ENCODE results near the gene TSPEAR. TPM values are rescaled to one million over a fixed set of nuclear protein-coding genes. Genes with fewer than 3 reads are reported as not detected.

The TSPEAR gene
- total and polyA plus RNA-seq, 2 donors (not counting 1 experiment from before 2014, with no cell fraction given) = not detected

- no peak overlapping the region for H2AFZ ChIP-seq (ENCODE audit: insufficient read depth, low read depth, low read length, poor library complexity, severe bottlenecking)
- H3K4me1 ChIP-seq (ENCODE audit: control insufficient read depth in 2 of 2, insufficient read depth in 2 of 2, low read length in 2 of 2) = no peaks in the 10 kb centered on the region
- no peak overlapping the region for H3K4me3 ChIP-seq (ENCODE audit: control extremely low read depth in 1 of 5, extremely low read depth in 1 of 5, insufficient read depth in 1 of 5, low read depth in 2 of 5, low read length in 4 of 5)
- H4K20me1 ChIP-seq (ENCODE audit: control insufficient read depth, insufficient read depth, low read length, poor library complexity, severe bottlenecking) = no peaks in the 10 kb centered on the region
- Mint-ChIP-seq H3K27me3 (peaks cover 22% of the 10 kb centered on the region), H3K27ac (no peak overlapping the region), H3K9me3 (ENCODE audit: insufficient read depth) (no peaks in the 10 kb centered on the region), H3K4me1 (no peaks in the 10 kb centered on the region), H3K4me3 (no peak overlapping the region)
- H3K79me2 ChIP-seq (ENCODE audit: control insufficient read depth, insufficient read depth, low read length) = no peaks in the 10 kb centered on the region
- intact Hi-C loops (cut with micrococcal nuclease) = no loop called here
- 72% methylated on average over 9 of the region's 9 CpGs for WGBS (ENCODE audit: insufficient coverage)
- no peak for TF ChIP-seq EZH2 (IDR thresholded peaks at IDR 0.05; ENCODE audit: borderline replicate concordance, insufficient read depth, low read depth, low read length, poor library complexity, severe bottlenecking)
- TF ChIP-seq, protein P1, sequence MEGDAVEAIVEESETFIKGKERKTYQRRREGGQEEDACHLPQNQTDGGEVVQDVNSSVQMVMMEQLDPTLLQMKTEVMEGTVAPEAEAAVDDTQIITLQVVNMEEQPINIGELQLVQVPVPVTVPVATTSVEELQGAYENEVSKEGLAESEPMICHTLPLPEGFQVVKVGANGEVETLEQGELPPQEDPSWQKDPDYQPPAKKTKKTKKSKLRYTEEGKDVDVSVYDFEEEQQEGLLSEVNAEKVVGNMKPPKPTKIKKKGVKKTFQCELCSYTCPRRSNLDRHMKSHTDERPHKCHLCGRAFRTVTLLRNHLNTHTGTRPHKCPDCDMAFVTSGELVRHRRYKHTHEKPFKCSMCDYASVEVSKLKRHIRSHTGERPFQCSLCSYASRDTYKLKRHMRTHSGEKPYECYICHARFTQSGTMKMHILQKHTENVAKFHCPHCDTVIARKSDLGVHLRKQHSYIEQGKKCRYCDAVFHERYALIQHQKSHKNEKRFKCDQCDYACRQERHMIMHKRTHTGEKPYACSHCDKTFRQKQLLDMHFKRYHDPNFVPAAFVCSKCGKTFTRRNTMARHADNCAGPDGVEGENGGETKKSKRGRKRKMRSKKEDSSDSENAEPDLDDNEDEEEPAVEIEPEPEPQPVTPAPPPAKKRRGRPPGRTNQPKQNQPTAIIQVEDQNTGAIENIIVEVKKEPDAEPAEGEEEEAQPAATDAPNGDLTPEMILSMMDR (IDR thresholded peaks at IDR 0.05) = no peak
- ChIA-PET CTCF (interaction anchor here (0.9 kb wide), 1 partner anchor 24 kb away, joined by 3 read pairs; no protein-coding TSS in a partner anchor), POLR2A (no interaction called here)
- H3K9ac ChIP-seq (ENCODE audit: low read length) = no peak overlapping the region
- no peak overlapping the region for H3K27ac ChIP-seq (ENCODE audit: low read length in 2 of 2)
- ATAC-seq (ENCODE audit: low read depth) (no peak), DNase-seq (no peak)
- no peak overlapping the region for H3K4me2 ChIP-seq (replicated peaks; ENCODE audit: low read depth, low read length, poor library complexity, severe bottlenecking)
- peaks cover 0 to 2% (median under 1%) of the 10 kb centered on the region in 4 experiments for H3K27me3 ChIP-seq (replicated peaks in 1 of 4; ENCODE audit: control extremely low read depth in 1 of 4, control insufficient read depth in 3 of 4, insufficient read depth in 4 of 4, low read length in 3 of 4)
- no peaks in the 10 kb centered on the region for H3K36me3 ChIP-seq (replicated peaks in 1 of 2; ENCODE audit: control extremely low read depth in 1 of 2, control insufficient read depth in 1 of 2, extremely low read depth in 1 of 2, insufficient read depth in 2 of 2, low read length in 1 of 2)
- peaks cover 0 to 27% (median 0%) of the 10 kb centered on the region in 3 donors for H3K9me3 ChIP-seq (ENCODE audit: control extremely low read depth in 1 of 3, control insufficient read depth in 2 of 3, insufficient read depth in 1 of 3, low read length in 2 of 3)
These were observed 19.7 kb upstream of the TSPEAR start for GRCh38 chr21:44730951-44731579.

- DNase-seq (no peak), ATAC-seq (ENCODE audit: low read depth) (no peak)
- WGBS (ENCODE audit: insufficient coverage) = 88% methylated on average over 7 of the region's 7 CpGs
- H3K27ac Mint-ChIP-seq = no peak overlapping the region
- H3K27ac ChIP-seq (ENCODE audit: low read length in 2 of 2) = no peak overlapping the region
- peaks cover 27% of the 10 kb centered on the region for H3K27me3 Mint-ChIP-seq
- H2AFZ ChIP-seq (ENCODE audit: insufficient read depth, low read depth, low read length, poor library complexity, severe bottlenecking) = no peak overlapping the region
- H3K4me2 ChIP-seq (replicated peaks; ENCODE audit: low read depth, low read length, poor library complexity, severe bottlenecking) = no peak overlapping the region
- H3K27me3 ChIP-seq (replicated peaks in 1 of 4; ENCODE audit: control extremely low read depth in 1 of 4, control insufficient read depth in 3 of 4, insufficient read depth in 4 of 4, low read length in 3 of 4) = peaks cover 0 to 9% (median 3%) of the 10 kb centered on the region in 4 experiments
- TF ChIP-seq, protein P1 (IDR thresholded peaks at IDR 0.05) = no peak
- TF ChIP-seq EZH2 (IDR thresholded peaks at IDR 0.05; ENCODE audit: borderline replicate concordance, insufficient read depth, low read depth, low read length, poor library complexity, severe bottlenecking) = no peak
- no peak overlapping the region for H3K4me3 Mint-ChIP-seq
- intact Hi-C loops (cut with micrococcal nuclease) = no loop called here
- H3K4me1 ChIP-seq (ENCODE audit: control insufficient read depth in 2 of 2, insufficient read depth in 2 of 2, low read length in 2 of 2) = no peaks in the 10 kb centered on the region
- no peaks in the 10 kb centered on the region for H3K36me3 ChIP-seq (replicated peaks in 1 of 2; ENCODE audit: control extremely low read depth in 1 of 2, control insufficient read depth in 1 of 2, extremely low read depth in 1 of 2, insufficient read depth in 2 of 2, low read length in 1 of 2)
- no peak overlapping the region for H3K9ac ChIP-seq (ENCODE audit: low read length)
- no peak overlapping the region for H3K4me3 ChIP-seq (ENCODE audit: control extremely low read depth in 1 of 5, extremely low read depth in 1 of 5, insufficient read depth in 1 of 5, low read depth in 2 of 5, low read length in 4 of 5)
- H4K20me1 ChIP-seq (ENCODE audit: control insufficient read depth, insufficient read depth, low read length, poor library complexity, severe bottlenecking) = no peaks in the 10 kb centered on the region
- H3K9me3 Mint-ChIP-seq (ENCODE audit: insufficient read depth) = no peaks in the 10 kb centered on the region
- POLR2A ChIA-PET = no interaction called here
- H3K79me2 ChIP-seq (ENCODE audit: control insufficient read depth, insufficient read depth, low read length) = no peaks in the 10 kb centered on the region
- H3K9me3 ChIP-seq (ENCODE audit: control extremely low read depth in 1 of 3, control insufficient read depth in 2 of 3, insufficient read depth in 1 of 3, low read length in 2 of 3) = peaks cover 0 to 16% (median 0%) of the 10 kb centered on the region in 3 donors
- H3K4me1 Mint-ChIP-seq = no peaks in the 10 kb centered on the region
- CTCF ChIA-PET = no interaction called here
These were observed 18.6 kb upstream of the TSPEAR start for GRCh38 chr21:44730028-44730395.

All from B cell (primary cell).